ENCODE data around the gene FBXW7. TPM values are rescaled to one million over a fixed set of nuclear protein-coding genes. Genes with fewer than 3 reads are reported as not detected.

FBXW7 gene
- total RNA-seq, 4 donors from 2014 or later: 63.1 to 97.6 (median 70.7) TPM

DNA sequence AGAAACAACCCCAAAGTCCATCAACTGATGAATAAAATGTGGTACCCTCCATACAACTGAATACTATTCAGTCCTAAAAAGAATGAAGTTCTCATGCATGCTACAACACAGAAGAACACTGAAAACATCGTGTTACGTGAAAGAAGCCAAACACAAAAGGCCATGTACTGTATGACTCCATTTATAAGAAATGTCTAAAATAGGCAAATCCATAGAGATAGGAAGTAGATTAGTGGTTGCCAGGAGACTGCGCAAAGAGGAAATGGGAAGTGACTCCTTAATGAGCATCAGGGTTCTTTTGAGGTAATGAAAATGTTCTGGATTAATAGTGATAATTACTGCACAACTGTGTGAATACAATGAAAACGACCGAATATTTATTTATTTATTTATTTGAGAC lies 23.4 kb downstream of the FBXW7 start:
- intact Hi-C loops (cut with DNase I): no loop called here
- no peaks in the 10 kb centered on the region for H3K27me3 ChIP-seq
- peaks cover 0 to 15% (median 6%) of the 10 kb centered on the region in 4 donors for H3K4me1 ChIP-seq
- no peak overlapping the region for H3K27ac ChIP-seq (replicated peaks in 1 of 4)
- no peak for DNase-seq (ENCODE audit: extremely low spot score)
- H3K9me3 ChIP-seq: no peaks in the 10 kb centered on the region
- WGBS: 85% methylated on average over 5 of the region's 5 CpGs
- H3K36me3 ChIP-seq: no peaks in the 10 kb centered on the region
- no peak overlapping the region for H3K4me3 ChIP-seq
- TF ChIP-seq POLR2A (IDR thresholded peaks at IDR 0.05; ENCODE audit: low read depth): no peak
- TF ChIP-seq POLR2AphosphoS5 (IDR thresholded peaks at IDR 0.05): no peak
- TF ChIP-seq, protein P1, sequence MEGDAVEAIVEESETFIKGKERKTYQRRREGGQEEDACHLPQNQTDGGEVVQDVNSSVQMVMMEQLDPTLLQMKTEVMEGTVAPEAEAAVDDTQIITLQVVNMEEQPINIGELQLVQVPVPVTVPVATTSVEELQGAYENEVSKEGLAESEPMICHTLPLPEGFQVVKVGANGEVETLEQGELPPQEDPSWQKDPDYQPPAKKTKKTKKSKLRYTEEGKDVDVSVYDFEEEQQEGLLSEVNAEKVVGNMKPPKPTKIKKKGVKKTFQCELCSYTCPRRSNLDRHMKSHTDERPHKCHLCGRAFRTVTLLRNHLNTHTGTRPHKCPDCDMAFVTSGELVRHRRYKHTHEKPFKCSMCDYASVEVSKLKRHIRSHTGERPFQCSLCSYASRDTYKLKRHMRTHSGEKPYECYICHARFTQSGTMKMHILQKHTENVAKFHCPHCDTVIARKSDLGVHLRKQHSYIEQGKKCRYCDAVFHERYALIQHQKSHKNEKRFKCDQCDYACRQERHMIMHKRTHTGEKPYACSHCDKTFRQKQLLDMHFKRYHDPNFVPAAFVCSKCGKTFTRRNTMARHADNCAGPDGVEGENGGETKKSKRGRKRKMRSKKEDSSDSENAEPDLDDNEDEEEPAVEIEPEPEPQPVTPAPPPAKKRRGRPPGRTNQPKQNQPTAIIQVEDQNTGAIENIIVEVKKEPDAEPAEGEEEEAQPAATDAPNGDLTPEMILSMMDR (IDR thresholded peaks at IDR 0.05): no peak
- no peak for TF ChIP-seq EP300 (IDR thresholded peaks at IDR 0.05)

DNA sequence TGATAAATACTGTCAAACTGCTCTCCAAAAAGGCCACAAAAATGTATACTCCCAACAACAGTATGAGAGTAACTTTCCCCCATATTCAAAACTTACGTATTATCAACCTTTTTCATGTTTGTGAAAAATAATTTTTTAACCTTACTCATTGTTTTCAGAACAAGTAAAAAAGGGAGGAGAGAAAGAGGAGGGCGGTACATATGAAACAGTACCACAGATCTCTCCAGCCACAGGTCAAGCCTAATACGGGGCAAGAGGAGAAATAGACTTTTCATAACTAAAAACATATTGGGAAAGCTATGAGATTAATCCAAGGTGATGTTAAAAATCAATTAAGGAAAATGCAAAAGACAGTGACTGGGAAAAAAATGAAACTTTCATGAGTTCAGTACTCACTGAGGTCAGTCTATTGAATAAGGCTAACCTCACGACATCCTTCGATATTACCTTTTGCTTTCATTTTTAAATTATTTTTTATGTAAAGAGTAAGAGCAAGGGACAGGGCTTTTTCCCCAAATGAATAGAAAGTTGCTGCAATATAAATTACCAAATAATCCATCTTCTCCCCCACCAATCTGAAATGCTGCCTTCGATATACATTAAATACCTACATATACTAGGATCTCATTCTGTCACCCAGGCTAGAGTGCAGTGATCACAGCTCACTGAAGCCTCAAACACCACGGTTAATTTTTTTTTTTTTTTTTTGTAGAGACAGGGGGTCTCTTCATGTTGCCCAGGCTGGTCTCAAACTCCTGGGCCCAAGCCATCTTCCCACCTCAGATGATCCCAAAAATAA lies 25.3 kb downstream of the FBXW7 start:
- Histone ChIP-seq H3K36me3 (no peaks in the 10 kb centered on the region), H3K27me3 (no peaks in the 10 kb centered on the region), H3K4me1 (peaks cover 0 to 8% (median 4%) of the 10 kb centered on the region in 4 donors), H3K4me3 (no peak overlapping the region), H3K9me3 (no peaks in the 10 kb centered on the region), H3K27ac (replicated peaks in 1 of 4) (no peak overlapping the region)
- TF ChIP-seq POLR2AphosphoS5 (IDR thresholded peaks at IDR 0.05) (no peak), POLR2A (IDR thresholded peaks at IDR 0.05; ENCODE audit: low read depth) (no peak), EP300 (IDR thresholded peaks at IDR 0.05) (no peak)
- TF ChIP-seq, protein P1 (IDR thresholded peaks at IDR 0.05): no peak
- intact Hi-C loops (cut with DNase I): no loop called here
- no peak for DNase-seq (ENCODE audit: extremely low spot score)
- 88% methylated on average over 7 of the region's 7 CpGs for WGBS

DNA sequence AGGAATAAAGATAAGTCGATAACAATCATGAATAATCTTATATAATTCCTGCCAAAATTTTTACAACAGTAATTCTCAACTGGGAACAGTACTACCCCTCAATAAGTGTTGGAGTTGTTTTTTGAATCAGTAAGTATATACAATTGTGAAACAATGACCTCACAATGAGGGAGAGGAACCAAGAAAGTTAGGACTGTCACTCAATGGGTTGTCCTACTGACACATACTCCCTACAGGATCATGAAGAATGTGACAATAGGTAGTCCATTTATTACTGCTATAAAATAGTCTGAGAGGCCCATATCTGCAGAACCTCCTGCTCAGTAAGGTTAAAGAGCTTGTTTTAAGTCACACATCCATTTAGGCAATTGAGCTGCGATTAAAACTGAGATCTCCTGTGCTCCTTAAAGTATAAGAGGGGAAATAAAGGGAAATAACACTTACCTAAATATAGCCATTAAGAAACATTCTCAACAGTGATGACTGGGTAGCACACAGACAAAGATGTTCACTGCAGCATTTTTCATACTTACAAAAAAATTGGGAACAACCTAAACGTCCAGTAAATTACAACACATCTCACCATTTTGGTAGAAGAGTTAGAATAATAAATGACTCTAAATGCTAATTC lies 26.2 kb downstream of the FBXW7 start:
- no peak for DNase-seq (ENCODE audit: extremely low spot score)
- peaks cover 0 to 8% (median 2%) of the 10 kb centered on the region in 4 donors for H3K4me1 ChIP-seq
- H3K27ac ChIP-seq (replicated peaks in 1 of 4): no peak overlapping the region
- WGBS: 80% methylated on average over 3 of the region's 3 CpGs
- no peak overlapping the region for H3K4me3 ChIP-seq
- no peaks in the 10 kb centered on the region for H3K9me3 ChIP-seq
- intact Hi-C loops (cut with DNase I): no loop called here
- H3K27me3 ChIP-seq: no peaks in the 10 kb centered on the region
- no peaks in the 10 kb centered on the region for H3K36me3 ChIP-seq
- TF ChIP-seq EP300 (IDR thresholded peaks at IDR 0.05): no peak

DNA sequence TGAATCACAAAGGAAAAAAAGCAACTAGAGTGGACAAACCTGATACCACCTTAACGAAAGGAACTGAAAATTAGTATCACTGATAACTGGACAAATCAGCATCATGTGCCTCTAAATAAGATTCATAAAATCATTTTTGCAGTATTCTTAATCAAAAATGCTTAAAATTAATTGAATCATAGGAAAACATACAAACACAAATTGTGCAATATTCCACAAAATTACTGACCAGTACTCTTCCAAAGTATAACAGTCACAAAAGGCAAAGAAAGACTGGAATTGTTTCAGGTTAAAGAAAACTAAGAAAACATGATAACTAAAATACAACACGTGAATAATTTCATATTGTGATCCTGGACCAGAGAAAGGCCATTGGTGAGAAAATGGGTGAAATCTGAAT lies 27.1 kb downstream of the FBXW7 start:
- WGBS: 89% methylated on average over 2 of the region's 2 CpGs
- no peaks in the 10 kb centered on the region for H3K9me3 ChIP-seq
- H3K4me3 ChIP-seq: no peak overlapping the region
- DNase-seq (ENCODE audit: extremely low spot score): no peak
- H3K27ac ChIP-seq (replicated peaks in 1 of 4): no peak overlapping the region
- intact Hi-C loops (cut with DNase I): no loop called here
- H3K4me1 ChIP-seq: peaks cover 0 to 8% (median 2%) of the 10 kb centered on the region in 4 donors
- TF ChIP-seq, protein P1 (IDR thresholded peaks at IDR 0.05): no peak
- TF ChIP-seq POLR2A (IDR thresholded peaks at IDR 0.05; ENCODE audit: low read depth) (no peak), POLR2AphosphoS5 (IDR thresholded peaks at IDR 0.05) (no peak)
- no peaks in the 10 kb centered on the region for H3K27me3 ChIP-seq
- H3K36me3 ChIP-seq: no peaks in the 10 kb centered on the region

DNA sequence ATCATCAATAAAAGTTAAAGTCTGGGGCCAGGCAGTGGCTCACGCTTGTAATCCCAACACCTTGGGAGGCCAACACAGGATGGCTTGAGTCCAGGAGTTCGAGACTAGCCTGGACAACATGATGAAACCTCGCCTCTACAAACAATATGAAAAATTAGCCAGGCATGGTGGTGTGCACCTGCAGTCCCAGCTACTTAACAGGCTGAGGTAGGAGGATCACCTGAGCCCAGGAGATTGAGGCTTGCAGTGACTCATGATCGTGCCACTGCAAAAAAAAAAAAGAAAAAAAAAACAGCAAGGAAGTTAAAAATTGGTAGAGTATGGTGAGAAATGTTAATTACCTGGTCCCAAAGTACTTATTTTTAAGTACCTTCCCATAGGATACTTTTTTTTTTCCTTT lies 27.5 kb downstream of the FBXW7 start:
- DNase-seq (ENCODE audit: extremely low spot score): no peak
- no peaks in the 10 kb centered on the region for H3K36me3 ChIP-seq
- TF ChIP-seq POLR2AphosphoS5 (IDR thresholded peaks at IDR 0.05) (no peak), EP300 (IDR thresholded peaks at IDR 0.05) (no peak), POLR2A (IDR thresholded peaks at IDR 0.05; ENCODE audit: low read depth) (no peak)
- TF ChIP-seq, protein P1 (IDR thresholded peaks at IDR 0.05): no peak
- H3K9me3 ChIP-seq: no peaks in the 10 kb centered on the region
- WGBS: 85% methylated on average over 4 of the region's 4 CpGs
- no peak overlapping the region for H3K27ac ChIP-seq (replicated peaks in 1 of 4)
- H3K4me3 ChIP-seq: no peak overlapping the region
- H3K4me1 ChIP-seq: peaks cover 0 to 8% (median 2%) of the 10 kb centered on the region in 4 donors
- intact Hi-C loops (cut with DNase I): no loop called here
- no peaks in the 10 kb centered on the region for H3K27me3 ChIP-seq
